Esophagus muscularis mucosa (tissue), 4 donors: ENCODE data around the gene TENT4B. TPM values are rescaled to one million over a fixed set of nuclear protein-coding genes. Genes with fewer than 3 reads are reported as not detected.

ENCODE experiments used
- DNase-seq: peaks from one replicate; pipeline ENCODE4 v3.0.0-alpha.2; 2017; ENCODE audit errors: extremely low spot score
- H3K27ac ChIP-seq, 4 donors: fragments of 200-600 bp; sonication (generic); replicated peaks in 1 of 4; 1 replicate in 3 of 4; 2 replicates in 1 of 4; pipeline ENCODE4 v1.5.1; 2016 to 2019; ENCODE audit warnings: mild to moderate bottlenecking in 1 of 4
- H3K27me3 ChIP-seq, 4 donors: fragments of 200-600 bp; sonication (generic); one replicate each; pipeline versions ENCODE4 v1.5.1 to v1.6.0; 2016 to 2019
- H3K36me3 ChIP-seq, 4 donors: fragments of 200-600 bp; sonication (generic); one replicate each; pipeline ENCODE4 v1.5.1; 2016 to 2019
- H3K4me1 ChIP-seq, 4 donors: fragments of 200-600 bp; sonication (generic); one replicate each; pipeline ENCODE4 v1.5.1; 2016 to 2019
- H3K4me3 ChIP-seq, 4 donors: fragments of 200-600 bp; sonication (generic); 1 replicate in 2 of 4; 2 replicates in 2 of 4; pipeline ENCODE4 v1.5.1; 2016 to 2019; ENCODE audit warnings: mild to moderate bottlenecking in 4 of 4, moderate library complexity in 1 of 4
- H3K9me3 ChIP-seq, 4 donors: fragments of 200-600 bp; sonication (generic); 1 replicate in 3 of 4; 2 replicates in 1 of 4; pipeline ENCODE4 v1.5.1; 2016 to 2019
- EP300 ChIP-seq: sonication (generic); formaldehyde crosslinking; IDR thresholded peaks from one replicate; pipeline ENCODE4 v1.6.1; 2017; ENCODE audit warnings: antibody characterized with exemption
- POLR2A ChIP-seq: fragments of 450-650 bp; IDR thresholded peaks from one replicate; pipeline ENCODE4 v1.6.1; 2017; ENCODE audit warnings: antibody characterized with exemption, moderate library complexity, mild to moderate bottlenecking, low read depth
- POLR2AphosphoS5 ChIP-seq, 2 donors: sonication (generic); formaldehyde crosslinking; IDR thresholded peaks; one replicate each; pipeline ENCODE4 v1.6.1; 2017; ENCODE audit warnings: antibody characterized with exemption in 2 of 2
- WGBS: methylation state at CpG from one replicate; pipeline ENCODE4 v1.1.5; 2018; 5-methylcytosine and 5-hydroxymethylcytosine counted together
- intact Hi-C: fragments of 100-400 bp; cut with DNase I; formaldehyde crosslinking; loops from one replicate; pipeline ENCODE4 v1.15.1; 2023
- total RNA-seq, 4 donors: library from RNA; depleted of rRNA; stranded (reverse); fragments of >200 nt; gene quantifications; one replicate each; pipeline versions ENCODE4 v1.1.0 to v1.2.1, GENCODE V29; 2016
- TF ChIP-seq, protein P1 (sequence below), 3 experiments: fragments of 200-600 bp in 2 of 3; fragments of 450-650 bp in 1 of 3; sonication (generic) in 2 of 3; IDR thresholded peaks; one replicate each; pipeline ENCODE4 v1.5.1; 2017 to 2019; ENCODE audit warnings: antibody characterized with exemption in 3 of 3, mild to moderate bottlenecking in 2 of 3, moderate library complexity in 1 of 3

The TENT4B gene
- total RNA-seq, 4 donors from 2014 or later: 9.9 to 18.3 (median 16.7) TPM

DNA sequence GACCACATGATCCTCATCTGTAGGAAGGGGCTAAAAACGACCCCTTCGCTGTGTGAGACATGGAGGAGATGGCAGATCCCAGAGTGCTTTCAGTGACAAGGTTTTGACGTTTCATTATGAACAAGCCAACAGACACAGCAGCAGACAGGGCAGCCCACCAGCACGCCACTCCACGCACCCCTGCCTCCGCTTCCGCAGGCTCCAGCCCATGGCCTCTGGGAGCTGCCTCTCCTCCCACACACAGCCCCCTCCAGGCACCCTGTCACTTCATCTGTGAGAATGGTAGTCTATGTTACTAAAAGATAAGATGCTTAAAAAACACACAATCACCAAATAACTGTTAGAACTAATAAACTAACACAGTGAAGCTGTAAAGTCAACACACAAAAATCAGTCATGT, 101.0 kb downstream of the TENT4B start:
- intact Hi-C loops: no loop called here
- H3K4me1 ChIP-seq: peaks cover 0 to 17% (median 12%) of the 10 kb centered on the region in 4 donors
- no peak for DNase-seq
- WGBS: 88% methylated on average over 7 of the region's 7 CpGs
- no peaks in the 10 kb centered on the region for H3K9me3 ChIP-seq
- TF ChIP-seq POLR2A (no peak), EP300 (no peak), POLR2AphosphoS5 (IDR thresholded peaks at IDR 0.05) (no peak)
- TF ChIP-seq, protein P1, sequence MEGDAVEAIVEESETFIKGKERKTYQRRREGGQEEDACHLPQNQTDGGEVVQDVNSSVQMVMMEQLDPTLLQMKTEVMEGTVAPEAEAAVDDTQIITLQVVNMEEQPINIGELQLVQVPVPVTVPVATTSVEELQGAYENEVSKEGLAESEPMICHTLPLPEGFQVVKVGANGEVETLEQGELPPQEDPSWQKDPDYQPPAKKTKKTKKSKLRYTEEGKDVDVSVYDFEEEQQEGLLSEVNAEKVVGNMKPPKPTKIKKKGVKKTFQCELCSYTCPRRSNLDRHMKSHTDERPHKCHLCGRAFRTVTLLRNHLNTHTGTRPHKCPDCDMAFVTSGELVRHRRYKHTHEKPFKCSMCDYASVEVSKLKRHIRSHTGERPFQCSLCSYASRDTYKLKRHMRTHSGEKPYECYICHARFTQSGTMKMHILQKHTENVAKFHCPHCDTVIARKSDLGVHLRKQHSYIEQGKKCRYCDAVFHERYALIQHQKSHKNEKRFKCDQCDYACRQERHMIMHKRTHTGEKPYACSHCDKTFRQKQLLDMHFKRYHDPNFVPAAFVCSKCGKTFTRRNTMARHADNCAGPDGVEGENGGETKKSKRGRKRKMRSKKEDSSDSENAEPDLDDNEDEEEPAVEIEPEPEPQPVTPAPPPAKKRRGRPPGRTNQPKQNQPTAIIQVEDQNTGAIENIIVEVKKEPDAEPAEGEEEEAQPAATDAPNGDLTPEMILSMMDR (IDR thresholded peaks at IDR 0.05): no peak
- H3K36me3 ChIP-seq: no peaks in the 10 kb centered on the region
- no peak overlapping the region for H3K4me3 ChIP-seq
- no peak overlapping the region for H3K27ac ChIP-seq
- no peaks in the 10 kb centered on the region for H3K27me3 ChIP-seq

DNA sequence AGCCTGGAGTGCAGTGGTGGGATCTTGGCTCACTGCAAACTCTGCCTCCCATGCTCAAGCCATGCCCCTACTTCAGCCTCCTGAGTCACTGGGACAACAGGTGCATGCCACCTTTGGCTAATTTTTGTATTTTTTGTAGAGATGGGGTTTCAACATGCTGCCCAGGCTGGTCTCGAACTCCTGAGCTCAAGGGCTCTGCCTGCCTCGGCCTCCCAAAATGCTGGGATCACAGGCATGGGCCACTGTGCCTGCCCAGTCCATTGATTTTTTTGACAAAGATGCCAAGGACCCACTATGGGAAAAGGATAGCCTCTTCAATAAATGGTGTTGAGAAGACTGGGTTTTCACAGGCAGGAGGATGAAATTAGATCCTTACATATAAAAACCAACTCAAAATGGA, 102.4 kb downstream of the TENT4B start:
- H3K36me3 ChIP-seq: no peaks in the 10 kb centered on the region
- H3K9me3 ChIP-seq: no peaks in the 10 kb centered on the region
- intact Hi-C loops: no loop called here
- H3K4me1 ChIP-seq: peaks cover 4 to 30% (median 23%) of the 10 kb centered on the region in 4 donors
- no peak for DNase-seq
- TF ChIP-seq POLR2A (no peak), EP300 (no peak), POLR2AphosphoS5 (IDR thresholded peaks at IDR 0.05) (no peak)
- TF ChIP-seq, protein P1 (IDR thresholded peaks at IDR 0.05): no peak
- H3K27me3 ChIP-seq: no peaks in the 10 kb centered on the region
- H3K27ac ChIP-seq: no peak overlapping the region
- H3K4me3 ChIP-seq: no peak overlapping the region
- 100% methylated on average over 2 of the region's 2 CpGs for WGBS

DNA sequence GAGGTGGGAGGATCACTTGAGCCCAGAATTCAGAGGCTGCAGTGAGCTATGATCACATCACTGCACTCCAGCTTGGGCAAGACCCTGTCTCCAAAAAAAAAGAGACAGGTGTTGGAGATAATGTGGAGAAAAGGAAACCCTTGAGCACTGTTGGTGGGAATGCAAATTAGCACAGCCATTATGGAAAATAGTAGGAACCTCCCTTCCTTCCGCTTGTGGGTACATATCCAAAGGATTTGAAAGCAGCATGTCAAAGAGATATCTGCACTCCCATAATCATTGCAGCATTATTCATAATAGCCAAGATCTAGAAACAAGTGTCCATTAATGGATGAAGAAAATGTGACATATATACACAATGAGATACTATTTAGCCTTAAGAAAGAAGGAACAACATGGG, 103.5 kb downstream of the TENT4B start:
- intact Hi-C loops: no loop called here
- no peak for DNase-seq
- H3K36me3 ChIP-seq: no peaks in the 10 kb centered on the region
- H3K4me1 ChIP-seq: peaks cover 4 to 32% (median 24%) of the 10 kb centered on the region in 4 donors
- no peaks in the 10 kb centered on the region for H3K27me3 ChIP-seq
- no peak overlapping the region for H3K4me3 ChIP-seq
- no peak overlapping the region for H3K27ac ChIP-seq
- WGBS: 95% methylated on average over 1 of the region's 1 CpG
- no peak for TF ChIP-seq EP300
- TF ChIP-seq POLR2A: no peak
- TF ChIP-seq, protein P1 (IDR thresholded peaks at IDR 0.05): no peak
- TF ChIP-seq POLR2AphosphoS5 (IDR thresholded peaks at IDR 0.05): no peak
- no peaks in the 10 kb centered on the region for H3K9me3 ChIP-seq

DNA sequence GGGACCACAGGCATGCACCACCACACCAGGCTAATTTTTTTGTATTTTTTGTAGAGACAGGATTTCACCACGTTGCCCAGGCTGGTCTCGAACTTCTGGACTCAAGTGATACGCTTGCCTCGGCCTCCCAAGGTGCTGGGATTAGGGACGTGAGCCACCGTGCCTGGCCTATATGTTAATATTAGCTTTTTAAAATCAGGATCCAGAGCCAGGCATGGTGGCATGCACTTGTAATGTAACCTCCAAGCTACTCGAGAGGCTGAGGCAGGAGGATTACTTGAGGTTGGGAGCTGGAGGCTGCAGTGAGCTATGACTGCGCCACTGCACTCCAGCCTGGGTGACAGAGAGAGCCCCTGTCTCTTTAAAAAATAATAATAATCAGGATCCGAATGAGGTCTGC, 104.8 kb downstream of the TENT4B start:
- H3K27ac ChIP-seq: no peak overlapping the region
- DNase-seq: no peak
- TF ChIP-seq, protein P1 (IDR thresholded peaks at IDR 0.05): no peak
- no peak for TF ChIP-seq POLR2A
- no peak for TF ChIP-seq POLR2AphosphoS5 (IDR thresholded peaks at IDR 0.05)
- TF ChIP-seq EP300: no peak
- H3K9me3 ChIP-seq: no peaks in the 10 kb centered on the region
- H3K27me3 ChIP-seq: no peaks in the 10 kb centered on the region
- H3K36me3 ChIP-seq: no peaks in the 10 kb centered on the region
- H3K4me1 ChIP-seq: peaks cover 4 to 26% (median 20%) of the 10 kb centered on the region in 4 donors
- intact Hi-C loops: no loop called here
- H3K4me3 ChIP-seq: no peak overlapping the region
- WGBS: 95% methylated on average over 9 of the region's 9 CpGs
